Stimulated activated CD4-positive, alpha-beta T cell treated with anti-CD3 and anti-CD28 coated beads, Interleukin-4, amount 100 ng/mL, for 1 hour (primary cell): ENCODE measurements around the gene POLR1D.
A peak's percentile ranks its signal among the peaks of the same experiment; 100 is the strongest.

ENCODE experiments used
- DNase-seq: peaks from one replicate; pipeline ENCODE4 v3.0.0-alpha.2; 2020

The POLR1D gene

GRCh38 chr13:27621366-27622101, at the start of gene POLR1D:
POLR1D (plus strand) TSS chr13:27621892; CDS start chr13:27621984, 92 bp downstream.
- peak; percentile 81 for DNase-seq

- DNase-seq, result no peak
These were observed 49.3 kb upstream of the POLR1D start for GRCh38 chr13:27572234-27572901.

- no peak for DNase-seq
These were observed 48.4 kb upstream of the POLR1D start for GRCh38 chr13:27573265-27573664.

- no peak for DNase-seq
These were observed 47.0 kb upstream of the POLR1D start for GRCh38 chr13:27574661-27575060.

DNA sequence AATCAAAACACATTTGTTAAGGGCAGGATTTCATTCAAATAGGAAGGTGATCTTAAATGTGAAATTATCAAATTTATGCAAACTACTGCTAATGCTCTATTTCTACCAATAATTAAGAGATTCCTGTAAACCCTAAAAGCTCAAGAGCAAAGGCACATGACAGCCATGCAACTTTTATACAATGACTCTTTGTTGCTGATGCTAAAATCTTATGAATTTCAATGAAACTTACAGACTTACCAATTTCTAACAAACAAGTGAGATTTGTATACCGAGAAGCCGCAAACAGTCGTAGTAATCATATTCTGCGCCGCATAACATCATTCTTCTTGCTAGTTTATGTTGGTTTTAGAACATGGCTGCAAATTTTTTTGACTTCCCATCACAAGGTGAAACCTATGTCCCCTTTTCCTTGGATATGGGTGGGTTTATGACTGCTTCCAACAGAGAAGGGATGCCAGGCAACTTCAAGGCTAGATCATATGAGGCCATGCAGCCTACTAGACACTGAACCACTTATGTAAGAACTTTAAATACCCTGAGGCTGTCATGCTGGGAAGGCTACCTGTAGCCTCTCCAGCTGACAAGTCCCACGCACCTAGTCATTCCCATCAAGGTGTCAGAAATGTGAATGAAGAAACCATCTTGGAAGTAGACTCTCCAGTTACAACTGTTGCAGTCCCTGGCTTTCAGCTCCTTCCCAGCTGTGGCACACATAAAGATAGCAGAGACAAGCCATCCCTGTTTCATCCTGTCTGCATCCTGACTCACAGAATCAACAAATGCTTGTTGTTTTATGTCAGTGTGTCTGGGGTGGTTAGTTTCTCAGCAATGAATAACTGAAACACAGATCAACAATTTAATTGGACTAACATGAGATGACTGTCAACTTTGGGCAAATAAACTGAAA, 43.3 kb upstream of the POLR1D start:
- no peak for DNase-seq

DNA sequence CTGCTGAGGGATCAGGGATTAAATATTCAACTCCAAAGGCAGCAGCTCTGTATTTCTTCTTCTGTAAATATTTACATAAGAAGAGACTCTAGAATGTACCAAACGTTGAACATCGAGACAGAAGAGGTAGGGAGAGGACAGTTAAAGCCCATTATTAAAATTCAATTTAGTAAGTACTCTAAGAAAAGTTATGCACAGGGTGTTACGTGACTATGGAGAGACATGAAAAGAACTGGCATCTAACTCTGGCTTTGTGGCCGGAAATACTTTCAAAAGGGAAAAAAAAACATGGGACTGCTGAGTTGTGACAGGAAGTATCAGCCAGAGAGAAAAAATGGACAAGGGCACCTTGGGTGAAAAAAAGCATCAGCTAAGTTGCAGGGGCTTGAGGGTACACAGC, 38.0 kb upstream of the POLR1D start:
- no peak for DNase-seq

- DNase-seq, result no peak
These were observed 34.5 kb upstream of the POLR1D start for GRCh38 chr13:27587095-27587746.

GRCh38 chr13:27588405-27588804, 33.3 kb upstream of the POLR1D start:
- DNase-seq, result no peak

GRCh38 chr13:27592865-27593264, 28.8 kb upstream of the POLR1D start:
- no peak for DNase-seq

DNA sequence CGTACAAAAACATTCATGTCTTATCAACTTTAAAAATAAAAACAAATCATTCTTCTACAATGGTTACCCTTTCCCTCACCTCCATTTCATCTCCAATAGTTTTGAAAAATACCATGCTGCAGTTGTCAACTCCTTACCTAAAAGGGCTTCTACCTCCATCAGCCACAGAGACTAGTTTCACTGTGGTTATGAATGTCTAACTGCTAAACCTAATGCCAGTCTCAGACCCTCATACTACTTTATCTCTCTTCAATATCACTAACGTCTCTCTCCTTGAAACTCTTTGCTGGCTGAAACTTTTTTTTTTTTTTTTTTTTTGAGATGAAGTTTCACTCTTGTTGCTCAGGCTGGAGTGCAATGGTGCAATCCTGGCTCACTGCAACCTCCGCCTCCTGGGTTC, 28.4 kb upstream of the POLR1D start:
- DNase-seq, result no peak

GRCh38 chr13:27595055-27595811, 26.5 kb upstream of the POLR1D start:
- no peak for DNase-seq

DNA sequence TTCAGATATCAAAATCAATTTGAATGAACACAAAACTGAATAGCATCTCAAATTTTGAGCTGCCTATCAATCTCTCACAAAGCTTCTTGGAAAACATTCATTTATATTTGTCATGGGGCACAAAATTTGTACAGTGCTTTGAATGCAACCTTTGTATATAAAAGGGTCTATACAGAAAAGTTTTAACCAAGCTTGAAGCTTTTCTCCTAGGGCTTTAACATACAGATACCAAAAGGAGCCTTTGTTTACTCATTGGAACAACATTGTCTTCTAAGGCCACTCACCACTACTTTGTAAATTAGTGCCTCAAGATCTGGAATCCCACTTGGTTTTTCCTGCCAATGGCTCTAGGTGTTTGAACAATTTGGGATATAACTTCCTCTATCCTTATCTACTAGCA, 22.6 kb upstream of the POLR1D start:
- DNase-seq, result no peak

- no peak for DNase-seq
These were observed 21.7 kb upstream of the POLR1D start for GRCh38 chr13:27599845-27600553.

DNA sequence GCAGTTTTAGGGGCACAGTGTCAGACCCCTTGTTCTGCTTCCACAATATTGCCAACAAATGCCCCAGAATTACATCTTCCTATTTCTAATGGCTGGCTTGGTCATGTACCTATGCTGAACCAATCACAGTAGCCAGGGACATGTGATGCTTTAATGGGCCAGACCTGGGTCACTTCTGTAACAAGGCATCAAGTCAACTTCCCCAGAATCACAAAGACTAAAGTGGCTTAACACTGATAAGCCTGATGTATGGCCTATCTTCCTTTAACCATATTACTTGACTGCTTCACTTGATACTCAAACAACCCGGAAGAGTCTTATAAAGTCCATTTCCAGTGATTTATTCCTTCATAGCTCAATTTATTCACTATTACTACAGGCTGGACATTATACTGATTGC, 21.0 kb upstream of the POLR1D start:
- DNase-seq, result no peak

GRCh38 chr13:27601208-27601607, 20.5 kb upstream of the POLR1D start:
- no peak for DNase-seq

- no peak for DNase-seq
These were observed 19.9 kb upstream of the POLR1D start for GRCh38 chr13:27601803-27602202.

- DNase-seq, result no peak
These were observed 16.6 kb upstream of the POLR1D start for GRCh38 chr13:27605099-27605498.

- no peak for DNase-seq
These were observed 16.0 kb upstream of the POLR1D start for GRCh38 chr13:27605610-27606200.

GRCh38 chr13:27607125-27607524, 14.6 kb upstream of the POLR1D start:
- DNase-seq, result no peak

DNA sequence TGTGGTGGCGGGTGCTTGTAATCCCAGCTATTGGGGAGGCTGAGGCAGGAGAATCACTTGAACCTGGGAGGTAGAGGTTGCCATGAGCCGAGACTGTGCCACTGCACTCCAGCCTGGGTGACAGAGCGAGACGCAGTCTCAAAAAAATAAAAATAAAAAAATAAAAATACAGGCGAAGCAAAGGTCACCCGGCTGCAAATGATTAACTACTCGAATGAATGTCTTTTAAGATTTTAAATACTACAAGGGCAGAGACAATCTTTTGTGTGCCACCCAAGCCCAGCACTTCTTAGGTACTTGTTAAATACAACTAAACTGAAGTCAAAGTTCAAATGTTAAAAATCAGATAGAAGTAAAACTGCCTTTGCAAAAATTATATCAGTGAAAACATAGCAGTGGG, 8.1 kb upstream of the POLR1D start:
- no peak for DNase-seq

GRCh38 chr13:27617881-27618321, 3.8 kb upstream of the POLR1D start:
- no peak for DNase-seq
